A549 (cell line): ENCODE results near the gene GREB1. TPM values are rescaled to one million over a fixed set of nuclear protein-coding genes. Genes with fewer than 3 reads are reported as not detected.

Experiments
- ATAC-seq, 2 experiments: fragments of 200-7000 bp in 1 of 2; fragments of >200 bp in 1 of 2; cut with Nextera tagmentation in 1 of 2; cut with Tn5 transposase in 1 of 2; 3 replicates each; pipeline versions ENCODE4 v1.8.0 to v1.9.1; 2018 to 2020; ENCODE audit warnings: mild to moderate bottlenecking in 1 of 2, moderate library complexity in 1 of 2
- CTCF ChIA-PET: fragments of 300-600 bp; sonication (Branson Sonifier 250); formaldehyde crosslinking; extraction: SDS; loops from one replicate; lab custom pipeline; 2021; ENCODE audit warnings: antibody characterized with exemption, inconsistent platforms; lab: Yijun Ruan, JAX
- POLR2A ChIA-PET: fragments of 350-600 bp; formaldehyde crosslinking; extraction: SDS; loops from one replicate; lab custom pipeline; 2021; ENCODE audit warnings: antibody characterized with exemption, inconsistent platforms; lab: Yijun Ruan, JAX
- DNase-seq, 2 experiments: peaks; one replicate each; pipeline versions ENCODE4 v3.0.0 to v3.0.0-alpha.2; 2011 to 2016; ENCODE audit warnings: low read depth in 1 of 2, low spot score in 1 of 2
- FAIRE-seq: peaks from 2 replicates; lab custom pipeline; 2011; peaks lifted over from hg19 to GRCh38; lab: Jason Lieb, UNC
- H3K27ac ChIP-seq, 2 experiments: fragments of >200 bp; sonication (Bioruptor Twin); formaldehyde crosslinking; 3 replicates each; pipeline ENCODE4 v1.5.1; 2016 to 2017
- H3K4me1 ChIP-seq: fragments of >200 bp; sonication (Bioruptor Twin); formaldehyde crosslinking; 3 replicates; pipeline ENCODE4 v1.6.1; 2016
- H3K4me2 ChIP-seq: fragments of >200 bp; sonication (Bioruptor Twin); formaldehyde crosslinking; 3 replicates; pipeline ENCODE4 v1.6.1; 2016
- H3K4me3 ChIP-seq: fragments of >200 bp; sonication (Bioruptor Twin); formaldehyde crosslinking; 3 replicates; pipeline ENCODE4 v1.5.1; 2016
- H3K9me3 ChIP-seq: fragments of >200 bp; sonication (Bioruptor Twin); formaldehyde crosslinking; 3 replicates; pipeline ENCODE4 v1.6.1; 2016
- BCL3 ChIP-seq: fragments of >200 bp; sonication (Bioruptor Twin); formaldehyde crosslinking; IDR thresholded peaks from 3 replicates; pipeline ENCODE4 v1.6.1; 2016
- BHLHE40 ChIP-seq: IDR thresholded peaks from 2 replicates; pipeline ENCODE4 v1.6.1; 2012; ENCODE audit warnings: low read depth, low read length, inconsistent platforms
- CEBPB ChIP-seq, 2 experiments: fragments of >200 bp in 1 of 2; sonication (Bioruptor Twin) in 1 of 2; formaldehyde crosslinking in 1 of 2; IDR thresholded peaks; 2 replicates each; pipeline ENCODE4 v1.6.1; 2012 to 2016
- CHD2 ChIP-seq: fragments of 150-350 bp; IDR thresholded peaks from 2 replicates; pipeline ENCODE4 v1.6.1; 2014; ENCODE audit warnings: low read length; ENCODE audit not compliant: partially characterized antibody
- CTCF ChIP-seq: fragments of >200 bp; sonication (Bioruptor Twin); formaldehyde crosslinking; IDR thresholded peaks from 3 replicates; pipeline ENCODE4 v1.5.1; 2016
- E2F6 ChIP-seq: IDR thresholded peaks from 2 replicates; pipeline ENCODE4 v1.6.1; 2012; ENCODE audit warnings: low read depth, borderline replicate concordance
- FOXS1 ChIP-seq: fragments of 250-450 bp; sonication (Bioruptor Pico); IDR thresholded peaks from 2 replicates; pipeline ENCODE4 v1.5.0; 2020; ENCODE audit warnings: mild to moderate bottlenecking, moderate library complexity
- HDAC2 ChIP-seq: fragments of 200-600 bp; sonication (generic); IDR thresholded peaks from 2 replicates; pipeline ENCODE4 v1.6.1; 2016
- HMGXB4 ChIP-seq: fragments of 250-450 bp; sonication (Bioruptor Pico); IDR thresholded peaks from 2 replicates; pipeline ENCODE4 v1.5.0; 2021; ENCODE audit warnings: mild to moderate bottlenecking, moderate library complexity, borderline replicate concordance
- HOXA7 ChIP-seq: fragments of 250-450 bp; sonication (Bioruptor Pico); IDR thresholded peaks from 2 replicates; pipeline ENCODE4 v1.5.0; 2020; ENCODE audit warnings: mild to moderate bottlenecking, moderate library complexity
- JUNB ChIP-seq: fragments of >200 bp; sonication (Bioruptor Twin); formaldehyde crosslinking; IDR thresholded peaks from 2 replicates; pipeline ENCODE4 v1.6.1; 2016
- KDM5A ChIP-seq: fragments of 200-600 bp; sonication (generic); IDR thresholded peaks from 2 replicates; pipeline ENCODE4 v1.6.1; 2016; ENCODE audit warnings: antibody characterized with exemption, mild to moderate bottlenecking
- MAFK ChIP-seq: fragments of 450-650 bp; IDR thresholded peaks from 2 replicates; pipeline ENCODE4 v1.6.1; 2014; ENCODE audit not compliant: partially characterized antibody
- NFE2L2 ChIP-seq: fragments of 150-350 bp; conservative IDR thresholded peaks from 2 replicates; pipeline ENCODE4 v1.6.1; 2014; ENCODE audit warnings: low read length
- NPAS2 ChIP-seq: fragments of 250-450 bp; sonication (Bioruptor Pico); IDR thresholded peaks from 2 replicates; pipeline ENCODE4 v1.8.0; 2022; ENCODE audit warnings: mild to moderate bottlenecking, moderate library complexity, borderline replicate concordance
- RARB ChIP-seq: fragments of 250-450 bp; sonication (Bioruptor Pico); IDR thresholded peaks from 2 replicates; pipeline ENCODE4 v1.8.0; 2021; ENCODE audit warnings: mild to moderate bottlenecking, moderate library complexity
- RFX5 ChIP-seq: fragments of 450-650 bp; IDR thresholded peaks from 2 replicates; pipeline ENCODE4 v1.7.1; 2014; ENCODE audit warnings: antibody characterized with exemption, mild to moderate bottlenecking, moderate library complexity
- RNF2 ChIP-seq: fragments of 200-600 bp; sonication (generic); IDR thresholded peaks from 2 replicates; pipeline ENCODE4 v1.6.1; 2016; ENCODE audit warnings: low read depth, mild to moderate bottlenecking, antibody characterized with exemption, moderate library complexity, borderline replicate concordance
- SREBF2 ChIP-seq: fragments of 450-650 bp; IDR thresholded peaks from 2 replicates; pipeline ENCODE4 v1.6.1; 2014; ENCODE audit warnings: mild to moderate bottlenecking, moderate library complexity
- USF2 ChIP-seq: fragments of 450-650 bp; IDR thresholded peaks from 2 replicates; pipeline ENCODE4 v1.6.1; 2014; ENCODE audit warnings: antibody characterized with exemption
- ZC3H11A ChIP-seq: fragments of 450-650 bp; IDR thresholded peaks from 2 replicates; pipeline ENCODE4 v1.6.1; 2014; ENCODE audit warnings: antibody characterized with exemption, mild to moderate bottlenecking
- ZFP36 ChIP-seq: fragments of 450-650 bp; IDR thresholded peaks from 2 replicates; pipeline ENCODE4 v1.6.1; 2014; ENCODE audit warnings: borderline replicate concordance; ENCODE audit not compliant: partially characterized antibody
- ZSCAN20 ChIP-seq: fragments of 250-450 bp; sonication (Bioruptor Pico); IDR thresholded peaks from 2 replicates; pipeline ENCODE4 v1.8.0; 2022; ENCODE audit warnings: mild to moderate bottlenecking, moderate library complexity
- WGBS: methylation state at CpG from one replicate; pipeline ENCODE4 v1.1.6; 2017; ENCODE audit errors: missing lambda C conversion rate; 5-methylcytosine and 5-hydroxymethylcytosine counted together
- polyA plus RNA-seq, 4 experiments: library from polyadenylated mRNA; depleted of rRNA in 3 of 4; stranded (reverse); fragments of >200 nt; fragmentation: RNase III in 1 of 4; extraction: RNeasy Plus Mini Kit Qiagen cat#74134 plus additional on column Dnase treatment in 1 of 4; gene quantifications; 2 replicates in 3 of 4; 3 replicates in 1 of 4; pipeline ENCODE4 v1.2.3, GENCODE V29; 2011 to 2017

Gene GREB1
- polyA plus RNA-seq, 2 of the 4 experiments (the other 2 are of a cell fraction): 1.1 to 1.3 TPM

GRCh38 chr2:11491348-11491933 lies 42.4 kb upstream of the GREB1 start:
- Histone ChIP-seq H3K27ac (no peak overlapping the region), H3K4me2 (no peak overlapping the region), H3K4me3 (no peak overlapping the region), H3K9me3 (0 out of 3 replicates have a peak, but pooled peaks cover 3% of the 10 kb centered on the region), H3K4me1 (no peaks in the 10 kb centered on the region)
- ATAC-seq (no peak), FAIRE-seq (no peak), DNase-seq (no peak)
- ChIA-PET POLR2A (no interaction called here), CTCF (interaction anchor here (1.0 to 11.5 kb wide), 7 partner anchors 9 to 359 kb away, joined by 3 to 73 read pairs (median 4); a partner anchor contains a TSS)
- 63% methylated on average over 3 of the region's 3 CpGs for whole genome bisulfite sequencing
- TF ChIP-seq MAFK (no peak), JUNB (no peak), BCL3 (no peak), BHLHE40 (no peak), CTCF (no peak), ZFP36 (no peak), SREBF2 (no peak), FOXS1 (CRISPR knock-in tag) (no peak)

- no peak for FAIRE-seq
- ChIA-PET CTCF (interaction anchor here (1.1 to 11.5 kb wide), 5 partner anchors 13 to 360 kb away, joined by 3 to 73 read pairs (median 3); a partner anchor contains a TSS), POLR2A (no interaction called here)
- no peak for DNase-seq
- Histone ChIP-seq H3K4me1 (no peaks in the 10 kb centered on the region), H3K9me3 (0 out of 3 replicates have a peak, but pooled peaks cover 3% of the 10 kb centered on the region), H3K4me3 (no peak overlapping the region), H3K27ac (no peak overlapping the region), H3K4me2 (no peak overlapping the region)
- 72% methylated on average over 3 of the region's 3 CpGs for WGBS
- no peak for ATAC-seq
- no peak for TF ChIP-seq CEBPB (IDR thresholded peaks at IDR 0.05)
- TF ChIP-seq NFE2L2: no peak
- no peak for TF ChIP-seq HDAC2
- TF ChIP-seq RFX5: no peak
- no peak for TF ChIP-seq USF2
- no peak for TF ChIP-seq ZSCAN20 (CRISPR knock-in tag)
- TF ChIP-seq BCL3: no peak
- TF ChIP-seq KDM5A: no peak
- TF ChIP-seq HOXA7 (CRISPR knock-in tag): no peak
- no peak for TF ChIP-seq E2F6
- TF ChIP-seq RARB (CRISPR knock-in tag): no peak
- no peak for TF ChIP-seq ZC3H11A
- no peak for TF ChIP-seq RNF2
- TF ChIP-seq HMGXB4 (CRISPR knock-in tag): no peak
- TF ChIP-seq CHD2: no peak
- TF ChIP-seq NPAS2 (CRISPR knock-in tag): no peak
Measured at GRCh38 chr2:11492244-11492643, 41.6 kb upstream of the GREB1 start.
